Stimulated activated CD8-positive, alpha-beta memory T cell treated with anti-CD3 and anti-CD28 coated beads, Interleukin-12 subunit alpha, Interleukin-12 subunit beta, amount 100 ng/mL, for 24 hours (primary cell): ENCODE results near the gene DHX35.
"Not testable (repeated sequence)": the region's sequence is repeated elsewhere in the genome, so short reads cannot be mapped to it uniquely, and the experiment has no call there.

Experiments
- DNase-seq: peaks from one replicate; pipeline ENCODE4 v3.0.0-alpha.2; 2020; ENCODE audit errors: extremely low read depth

Gene DHX35

GRCh38 chr20:38940644-38941043, 21.5 kb upstream of the DHX35 start:
- DNase-seq: no peak

- DNase-seq: no peak
These were observed 20.3 kb upstream of the DHX35 start for GRCh38 chr20:38941726-38942389.

- no peak for DNase-seq
These were observed 17.1 kb upstream of the DHX35 start for GRCh38 chr20:38945012-38945411.

GRCh38 chr20:38946836-38947235, 15.3 kb upstream of the DHX35 start:
- DNase-seq: no peak

GRCh38 chr20:38947931-38948362, 14.2 kb upstream of the DHX35 start:
- no peak for DNase-seq

GRCh38 chr20:38950254-38950653, 11.9 kb upstream of the DHX35 start:
- no peak for DNase-seq

- DNase-seq: no peak
These were observed 10.5 kb upstream of the DHX35 start for GRCh38 chr20:38951611-38952010.

- DNase-seq: no peak
These were observed 10.0 kb upstream of the DHX35 start for GRCh38 chr20:38952153-38952552.

GRCh38 chr20:38953630-38954340, 8.4 kb upstream of the DHX35 start:
- DNase-seq: no peak

- no peak for DNase-seq
These were observed 4.8 kb upstream of the DHX35 start for GRCh38 chr20:38957235-38957876.

- DNase-seq: no peak
These were observed 4.1 kb upstream of the DHX35 start for GRCh38 chr20:38957915-38958485.

GRCh38 chr20:38960187-38960687, 1.9 kb upstream of the DHX35 start:
- not testable (repeated sequence) for DNase-seq

- DNase-seq: no peak
These were observed 557 bp upstream of the DHX35 start for GRCh38 chr20:38961530-38962043.

GRCh38 chr20:38962928-38963401, 821 bp downstream of the DHX35 start:
- no peak for DNase-seq

GRCh38 chr20:38963745-38964144, 1.6 kb downstream of the DHX35 start:
- DNase-seq: no peak

GRCh38 chr20:38965264-38965663, 3.1 kb downstream of the DHX35 start:
- no peak for DNase-seq

- DNase-seq: no peak
These were observed 5.9 kb downstream of the DHX35 start for GRCh38 chr20:38968090-38968489.

GRCh38 chr20:38969708-38970107, 7.6 kb downstream of the DHX35 start:
- DNase-seq: no peak

GRCh38 chr20:38970302-38970701, 8.2 kb downstream of the DHX35 start:
- no peak for DNase-seq

GRCh38 chr20:38973107-38973506, 11.0 kb downstream of the DHX35 start:
- DNase-seq: no peak

GRCh38 chr20:38973645-38974044, 11.5 kb downstream of the DHX35 start:
- no peak for DNase-seq

- DNase-seq: no peak
These were observed 13.5 kb downstream of the DHX35 start for GRCh38 chr20:38975539-38976120.
